SK-N-MC (cell line): ENCODE data around the gene SUN3.

Source experiments
- EZH2 ChIP-seq: fragments of 200-600 bp; sonication (generic); IDR thresholded peaks from one replicate; pipeline ENCODE4 v1.6.1; 2017; ENCODE audit warnings: antibody characterized with exemption
- FOXP2 ChIP-seq: optimal IDR thresholded peaks from 2 replicates; pipeline ENCODE3; 2011; ENCODE audit warnings: mild to moderate bottlenecking, moderate library complexity; ENCODE audit not compliant: insufficient read depth; ENCODE audit errors: extremely low read length, control extremely low read depth
- POLR2AphosphoS5 ChIP-seq: IDR thresholded peaks from 2 replicates; pipeline ENCODE4 v1.6.1; 2012; ENCODE audit warnings: mild to moderate bottlenecking, low read depth, low read length, borderline replicate concordance

DNA sequence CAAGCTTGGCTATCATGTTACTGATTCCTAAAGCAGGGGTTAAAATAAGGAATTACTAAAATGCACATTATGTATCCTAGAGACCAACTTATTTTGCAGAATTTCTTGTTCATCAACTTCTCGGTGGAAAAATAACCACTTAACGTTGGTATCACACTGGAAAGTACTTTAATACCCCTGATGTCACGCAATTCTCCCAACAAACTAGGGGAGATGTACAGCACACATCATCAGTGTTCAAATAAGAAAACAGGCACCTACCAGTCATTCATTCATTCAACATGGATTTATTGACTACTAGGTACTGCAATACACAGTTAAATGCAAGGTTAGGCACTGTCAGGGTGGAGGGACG, 50.1 kb downstream of the SUN3 start:
- TF ChIP-seq EZH2 (no peak), POLR2AphosphoS5 (no peak), FOXP2 (no peak)
